Cardiac septum (tissue), 1 donor: ENCODE measurements around the gene FDX2. TPM values are rescaled to one million over a fixed set of nuclear protein-coding genes. Genes with fewer than 3 reads are reported as not detected.
"Not testable (repeated sequence)": the region's sequence is repeated elsewhere in the genome, so short reads cannot be mapped to it uniquely, and the experiment has no call there.

Experiments
- DNase-seq: peaks from one replicate; pipeline ENCODE4 v3.0.0-alpha.2; 2020; ENCODE audit warnings: low spot score
- intact Hi-C: fragments of 100-400 bp; cut with DNase I; formaldehyde crosslinking; loops from one replicate; pipeline ENCODE4 v1.14.0; 2022
- long read RNA-seq: library from polyadenylated mRNA; unstranded; transcript quantifications from one replicate; pipeline ENCODE4 v2.0.0, GENCODE V29; 2021
- total RNA-seq: library from RNA; stranded (reverse); fragmentation: NEBNext Ultra II Directional; extraction: Animal tissue kit (Norgen Biotek cat#: 25700); gene quantifications from one replicate; pipeline ENCODE4 v1.2.1, GENCODE V29; 2021
- donor health status: DM: no; HTN: no; CAD: no.

Gene FDX2
- 16.9 TPM for total RNA-seq
- long read RNA-seq, transcript FDX2-202 (5 exons, 1,012 nt): major isoform, 9 of 21 reads
- long read RNA-seq, partial matches to known transcripts: 10 of 21 reads
- long read RNA-seq, other reads (novel, unspliced or antisense): 0 of 21 reads

DNA sequence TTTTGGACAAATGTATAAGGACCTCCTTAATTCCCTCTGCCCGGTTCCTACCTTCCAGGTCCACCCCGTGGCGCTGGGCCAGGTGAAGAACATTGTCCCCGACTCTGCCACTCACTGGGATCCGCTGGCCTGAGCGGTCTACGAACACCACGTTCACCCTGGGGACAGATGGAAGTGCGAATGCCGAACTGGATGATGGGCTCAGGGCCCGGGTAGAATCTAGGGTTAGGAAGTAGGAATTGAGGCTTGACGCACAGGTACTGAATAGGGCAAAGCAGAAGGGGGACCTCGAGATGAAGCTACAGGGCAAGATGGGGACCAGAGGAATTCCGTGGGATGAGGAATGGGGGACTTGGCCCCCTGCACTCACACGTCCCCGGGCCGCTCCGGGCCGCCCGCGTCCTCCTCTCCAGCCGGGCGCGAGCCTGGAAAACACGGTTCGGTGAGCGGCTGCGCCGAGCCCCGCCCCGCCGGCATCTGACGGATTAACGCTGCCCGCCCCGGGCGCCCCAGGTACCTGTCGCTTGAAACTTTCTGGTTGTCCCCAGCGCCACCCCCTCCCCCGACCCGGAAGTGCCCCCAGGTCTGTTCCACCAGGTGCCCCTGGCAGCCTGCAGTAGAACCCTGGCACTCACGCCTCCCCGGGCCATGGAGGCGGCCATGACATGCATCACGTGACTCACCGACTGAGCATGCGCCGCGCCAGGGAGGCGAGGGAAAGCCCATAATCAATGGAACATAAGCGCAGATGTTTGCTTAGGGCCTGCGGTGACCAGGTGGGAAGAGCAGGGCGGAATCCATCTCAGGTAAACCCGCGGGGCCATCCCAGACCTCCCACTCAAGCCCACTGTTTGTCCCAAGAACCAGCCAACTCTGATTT, at the start of gene FDX2:
Gene FDX2, minus strand, starts transcription at position 681 of the 880 bp plus-strand sequence. Its CDS starts 19 bp downstream, at position 662.
- peak; percentile 94 for DNase-seq
- intact Hi-C loops: no loop called here

DNA sequence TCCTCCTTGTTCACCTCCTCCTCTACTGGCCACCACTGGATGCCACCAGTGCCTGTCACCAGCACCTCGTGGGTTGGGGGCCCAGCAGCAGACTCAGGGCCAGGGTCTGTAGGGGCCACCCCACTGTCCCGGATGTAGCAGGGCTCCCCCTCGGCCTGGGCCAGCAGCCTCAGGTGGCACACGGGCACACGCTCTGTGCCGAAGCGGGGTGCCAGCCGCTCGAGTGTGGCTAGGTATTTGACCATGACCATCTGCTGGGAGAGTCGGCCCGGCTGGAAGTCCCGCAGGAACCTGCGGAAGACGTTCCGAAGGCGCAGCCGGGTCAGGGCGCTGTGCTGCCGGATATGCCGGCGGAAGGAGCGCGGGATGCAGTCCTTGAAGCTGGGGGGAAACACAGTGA, 49.7 kb upstream of the FDX2 start:
- intact Hi-C loops: no loop called here
- DNase-seq: no peak

DNA sequence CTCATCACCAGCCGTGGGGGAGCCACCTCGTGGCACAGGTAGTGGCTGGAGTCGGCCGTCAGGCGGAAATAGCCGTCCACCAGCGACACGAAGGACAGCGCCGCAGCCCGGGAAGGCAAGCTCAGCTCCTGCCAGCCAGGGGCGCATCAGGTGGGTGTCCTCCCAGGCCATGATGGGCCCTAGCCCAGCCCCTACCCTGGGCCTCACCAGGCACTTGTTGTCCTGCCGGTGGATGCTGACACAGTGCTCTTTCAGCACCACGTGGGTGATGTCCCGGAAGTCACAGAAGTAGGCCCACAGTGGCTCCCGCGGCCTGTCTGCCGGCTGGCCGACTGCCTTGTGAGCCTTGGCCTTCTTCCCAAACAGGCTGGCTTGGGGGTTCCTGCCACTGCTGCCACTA, 48.8 kb upstream of the FDX2 start:
- no peak for DNase-seq
- intact Hi-C loops: no loop called here

DNA sequence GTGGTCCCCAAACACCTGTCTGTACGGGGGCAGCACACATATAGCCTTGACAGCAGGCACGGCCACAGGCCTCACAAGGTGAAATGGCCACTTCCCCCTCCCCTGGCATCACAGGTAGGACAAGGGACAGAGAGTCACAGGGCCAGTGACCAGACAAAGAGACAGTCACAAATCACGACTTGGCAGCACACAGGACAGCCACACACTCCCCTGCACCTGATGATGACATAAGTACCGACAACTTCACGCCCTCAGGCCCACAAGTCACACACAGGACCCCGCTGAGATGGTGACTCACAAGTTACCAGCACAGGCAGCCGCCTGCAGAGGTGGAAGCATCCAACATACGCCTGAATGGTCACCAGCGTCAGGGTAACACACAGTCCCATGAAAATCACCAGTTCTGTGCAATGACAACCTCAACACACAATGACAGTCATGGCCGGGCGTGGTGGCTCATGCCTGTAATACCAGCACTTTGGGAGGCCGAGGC, 48.0 kb upstream of the FDX2 start:
- intact Hi-C loops: no loop called here
- DNase-seq: no peak

DNA sequence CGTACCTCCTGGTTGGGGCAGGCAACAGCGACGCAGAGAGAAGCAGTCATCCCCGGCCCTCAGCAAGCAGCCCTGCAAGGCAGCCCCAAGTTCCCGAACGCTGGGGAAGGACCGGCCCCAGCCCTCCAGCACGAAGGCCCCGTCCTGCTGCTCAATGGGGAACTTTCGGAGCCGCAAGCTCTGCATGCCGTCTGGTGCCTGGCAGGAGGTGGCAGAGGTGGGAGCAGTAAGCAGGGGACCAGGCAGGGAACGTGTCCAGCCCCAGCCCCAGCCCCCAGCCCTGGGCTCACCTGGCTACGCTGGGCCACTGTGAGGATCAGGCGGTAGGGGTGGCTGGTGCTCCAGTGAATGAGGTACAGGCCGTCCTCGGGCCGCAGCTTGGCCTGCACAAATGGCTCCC, 46.4 kb upstream of the FDX2 start:
- intact Hi-C loops: no loop called here
- DNase-seq: no peak

DNA sequence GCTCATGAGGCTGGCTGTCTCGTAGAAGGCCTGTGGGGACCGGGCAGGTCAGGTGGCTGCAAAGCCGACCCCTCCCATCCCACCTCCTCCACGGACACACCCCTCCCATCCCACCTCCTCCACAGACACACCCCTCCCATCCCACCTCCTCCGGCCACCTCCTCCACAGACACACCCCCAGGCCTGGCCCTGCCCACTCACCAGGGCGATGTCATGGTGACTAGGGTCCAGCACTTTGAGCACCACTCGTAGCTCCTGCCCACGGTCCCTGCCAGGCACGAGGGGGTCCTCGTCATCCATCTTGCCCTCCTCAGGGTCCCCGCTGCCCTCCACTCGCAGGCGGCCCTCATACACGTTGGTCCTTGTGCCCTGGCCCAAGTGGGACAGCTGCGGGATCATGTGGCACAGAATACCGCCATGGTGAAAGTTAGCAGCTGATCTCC, 45.8 kb upstream of the FDX2 start:
- intact Hi-C loops: no loop called here

DNA sequence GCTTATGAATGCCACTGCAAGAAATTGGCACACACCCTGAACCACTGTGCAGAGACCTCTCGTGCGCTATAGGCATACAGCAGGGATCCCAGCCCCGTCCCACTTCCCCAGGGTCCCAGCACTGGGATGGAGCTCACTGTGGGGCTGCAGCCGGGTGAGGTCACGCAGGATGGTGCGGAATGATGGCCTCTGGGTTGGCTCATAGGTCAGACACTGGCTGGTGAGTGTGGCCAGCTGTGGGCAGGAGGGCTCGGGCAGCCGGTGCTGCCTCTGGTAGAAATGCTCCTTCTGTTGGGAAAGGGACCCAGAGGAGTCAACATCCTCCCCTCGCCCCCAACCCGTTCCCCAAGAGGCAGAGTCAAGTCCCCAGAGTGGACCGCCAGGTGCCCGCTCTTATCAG, 40.6 kb upstream of the FDX2 start:
- DNase-seq: no peak
- intact Hi-C loops: no loop called here

More for the DNA sequence above, 45.8 kb upstream of the FDX2 start:
- no peak for DNase-seq

DNA sequence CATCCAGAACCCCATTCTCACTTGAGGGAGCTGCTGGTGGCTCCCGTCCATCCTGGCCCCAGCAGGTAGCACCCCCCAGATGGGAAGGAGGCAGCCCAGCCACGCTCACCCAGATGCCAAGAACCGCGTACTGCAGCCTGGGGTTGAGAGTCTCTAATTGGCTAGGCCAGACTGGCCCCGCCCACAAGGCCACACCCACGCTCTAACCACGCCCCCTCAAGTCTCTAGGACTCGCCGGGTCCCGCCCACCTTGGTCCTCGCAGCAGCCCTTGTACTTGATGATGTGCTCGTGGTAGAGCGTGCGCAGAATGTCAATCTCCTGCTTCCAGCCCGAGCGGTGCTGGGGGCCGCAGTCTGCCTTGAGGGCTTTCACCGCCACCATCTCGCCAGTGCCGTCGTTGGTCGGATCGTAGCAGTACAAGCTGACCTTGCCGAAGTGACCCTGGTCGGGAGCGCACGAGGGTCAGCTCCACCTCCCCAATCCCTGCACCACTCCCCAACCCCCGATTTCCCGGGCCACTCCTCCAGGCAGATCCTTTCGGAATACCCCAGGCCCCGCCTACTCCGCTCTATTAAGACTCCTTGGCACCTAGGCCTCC, 38.1 kb upstream of the FDX2 start:
- intact Hi-C loops: no loop called here
- no peak for DNase-seq

DNA sequence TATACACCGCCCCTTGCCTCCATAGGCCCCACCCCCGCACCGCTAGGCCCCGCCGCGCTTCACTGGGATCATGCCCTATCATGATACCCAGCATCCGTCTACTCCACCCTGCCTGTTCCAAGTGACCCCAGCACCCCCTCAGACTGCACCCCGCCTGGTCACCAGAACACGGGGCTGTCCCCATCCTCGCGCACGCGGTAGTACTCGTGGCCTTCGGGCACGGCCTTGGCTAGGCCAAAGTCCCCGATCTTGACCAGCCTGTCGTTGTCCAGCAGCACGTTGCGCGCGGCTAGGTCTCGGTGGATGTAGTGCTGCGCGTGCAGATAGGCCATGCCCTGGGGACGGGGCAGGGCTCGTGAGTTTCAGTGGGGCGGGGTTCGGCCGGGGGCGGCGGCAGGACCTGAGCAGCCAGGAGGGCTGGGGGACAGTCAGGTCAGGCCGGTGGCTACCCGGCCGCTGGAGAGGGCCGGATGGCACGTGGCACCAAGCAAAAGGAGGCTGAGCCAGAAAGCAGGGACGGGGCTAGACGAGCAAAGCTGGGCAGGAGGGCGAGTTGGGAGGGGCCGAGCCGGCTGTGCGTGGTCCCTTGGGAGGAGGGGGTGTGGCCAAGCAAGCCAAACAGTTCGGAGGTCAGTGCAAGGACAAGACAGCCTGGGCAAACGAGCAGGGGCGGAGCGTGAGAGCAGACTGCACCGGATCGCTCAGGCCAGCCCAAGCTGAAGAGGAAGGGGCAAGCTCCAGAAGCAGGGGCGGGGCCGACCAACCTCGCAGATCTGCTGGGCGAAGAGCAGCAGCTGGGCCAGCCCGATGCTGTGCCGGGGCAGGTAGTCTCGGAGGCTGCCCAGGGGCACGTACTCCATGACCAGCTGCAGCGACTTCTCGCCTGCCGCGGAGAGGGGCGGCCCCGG, 37.2 kb upstream of the FDX2 start:
- intact Hi-C loops: no loop called here
- peak; percentile 85 for DNase-seq

DNA sequence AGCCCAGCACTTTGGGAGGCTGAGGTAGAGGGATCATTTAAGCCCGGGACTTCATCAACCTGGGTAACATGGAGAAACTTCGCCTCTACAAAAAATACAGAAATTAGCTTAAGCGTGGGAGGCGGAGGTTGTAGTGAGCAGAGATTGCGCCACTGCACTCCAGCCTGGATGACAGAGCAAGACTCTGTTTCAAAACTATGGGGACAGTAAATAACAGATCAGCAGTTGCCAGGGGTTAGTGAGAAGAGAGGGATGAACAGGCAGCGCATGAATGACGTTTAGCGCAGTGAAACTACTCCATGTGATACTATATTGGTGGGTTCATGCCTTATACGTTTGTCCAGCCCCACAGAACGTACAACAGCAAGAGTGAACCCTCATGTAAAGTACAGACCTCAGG, 30.7 kb upstream of the FDX2 start:
- intact Hi-C loops: no loop called here
- DNase-seq: no peak

DNA sequence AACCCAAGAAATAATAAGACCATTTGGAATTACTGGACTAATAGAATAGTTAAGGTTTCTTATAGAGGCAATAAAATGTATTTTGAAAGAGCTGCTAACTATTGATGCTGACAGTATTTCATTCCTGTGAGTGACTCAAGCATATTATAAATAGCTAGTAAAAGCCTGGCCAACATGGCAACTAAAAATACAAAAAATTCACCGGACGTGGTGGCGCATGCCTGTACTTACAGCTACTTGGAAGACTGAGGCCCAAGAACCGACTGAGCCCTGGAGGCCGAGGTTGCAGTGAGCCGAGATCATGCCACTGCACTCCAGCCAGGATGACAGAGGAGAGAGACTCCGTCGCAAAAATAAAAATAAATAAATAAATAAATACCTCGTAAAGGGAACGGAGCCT, 29.0 kb upstream of the FDX2 start:
- no peak for DNase-seq
- intact Hi-C loops: no loop called here

DNA sequence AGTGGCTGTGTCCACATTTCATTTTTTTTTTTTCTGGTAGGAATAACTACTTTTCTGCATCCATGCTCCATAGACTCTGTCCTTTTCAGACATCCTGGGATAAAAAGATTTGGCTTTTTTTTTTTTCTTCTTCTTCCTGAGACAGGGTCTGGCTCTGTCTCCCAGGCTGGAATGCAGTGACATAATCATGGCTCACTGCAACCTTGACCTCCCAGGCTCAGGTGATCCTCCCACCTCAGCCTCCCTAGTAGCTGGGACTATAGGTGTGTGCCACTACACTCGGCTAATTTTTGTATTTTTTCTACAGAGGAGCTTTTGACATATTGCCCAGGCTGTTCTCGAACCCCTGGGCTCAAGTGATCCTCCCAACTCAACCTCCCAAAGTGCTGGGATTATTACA, 27.7 kb upstream of the FDX2 start:
- DNase-seq: no peak
- intact Hi-C loops: no loop called here

DNA sequence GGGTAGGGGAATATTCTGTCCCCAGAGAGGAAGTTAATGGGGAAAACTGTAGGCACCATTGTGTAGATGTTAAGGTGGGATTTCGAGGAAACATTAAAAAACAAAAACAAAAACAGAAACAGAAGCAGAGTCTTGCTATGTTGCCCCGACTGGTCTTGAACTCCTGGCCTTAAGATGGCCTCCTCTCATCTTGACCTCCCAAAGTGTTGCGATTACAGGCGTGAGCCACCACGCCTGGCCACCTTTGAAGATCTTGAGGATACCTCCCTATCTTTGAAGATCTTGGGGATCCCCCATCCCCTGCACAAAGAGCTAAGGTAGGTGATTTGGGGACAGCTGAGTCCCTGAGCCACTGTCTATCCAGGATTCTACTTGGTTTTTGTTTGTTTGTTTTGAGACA, 24.2 kb upstream of the FDX2 start:
- DNase-seq: no peak
- intact Hi-C loops: no loop called here

DNA sequence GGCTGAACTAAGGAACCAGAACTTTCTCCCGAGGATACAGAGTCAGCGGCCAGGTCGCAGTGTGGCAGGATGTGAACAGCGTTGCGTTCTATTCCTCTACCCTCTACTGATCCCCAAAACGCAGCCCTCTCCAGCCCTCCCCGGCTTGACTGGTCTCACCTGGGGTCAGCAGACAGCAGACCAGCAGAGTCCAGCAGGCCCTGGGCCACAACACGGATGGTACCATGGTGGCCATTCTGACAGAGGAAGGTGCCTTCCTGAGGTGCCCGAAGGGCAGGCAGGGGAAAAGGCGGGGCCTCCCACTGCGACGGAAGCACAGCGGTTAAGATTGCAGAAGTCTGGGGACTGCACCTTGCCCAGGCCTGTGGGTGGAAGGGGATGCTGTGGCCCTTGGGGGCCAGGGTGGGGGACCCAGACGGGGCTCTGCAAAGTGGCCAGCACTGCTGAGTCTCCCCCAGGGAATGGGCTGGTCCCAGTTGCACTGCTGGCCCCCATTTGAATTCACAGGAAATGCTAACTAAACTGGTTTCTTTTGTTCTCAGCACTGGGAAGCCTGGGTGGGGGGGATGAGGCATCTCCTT, 23.7 kb upstream of the FDX2 start, which contains the start of gene ICAM3:
Gene ICAM3, minus strand, starts transcription at position 245 of the 581 bp plus-strand sequence. Its CDS starts 10 bp downstream, at position 235.
- peak; percentile 90 for DNase-seq
- intact Hi-C loops: no loop called here

DNA sequence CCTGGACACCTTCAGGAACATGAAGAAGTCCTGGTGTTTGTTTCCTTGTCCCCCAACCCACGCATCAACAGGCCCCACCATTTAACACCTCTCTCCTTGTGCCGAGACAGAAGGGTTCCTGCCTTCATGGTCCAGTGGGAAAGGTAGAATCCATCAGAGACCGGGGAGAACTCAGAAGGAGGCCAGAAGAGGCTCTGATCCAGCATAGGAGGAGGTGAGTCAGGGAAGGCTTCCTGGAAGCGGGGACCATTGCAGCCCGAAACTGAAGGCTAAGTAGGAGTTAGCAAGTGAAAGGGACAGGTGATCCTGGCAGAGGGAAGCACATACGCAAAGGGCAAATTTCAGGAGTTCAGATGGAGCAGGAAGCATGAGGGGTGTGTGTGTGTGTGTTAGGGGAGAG, 23.1 kb upstream of the FDX2 start:
- intact Hi-C loops: no loop called here
- no peak for DNase-seq

DNA sequence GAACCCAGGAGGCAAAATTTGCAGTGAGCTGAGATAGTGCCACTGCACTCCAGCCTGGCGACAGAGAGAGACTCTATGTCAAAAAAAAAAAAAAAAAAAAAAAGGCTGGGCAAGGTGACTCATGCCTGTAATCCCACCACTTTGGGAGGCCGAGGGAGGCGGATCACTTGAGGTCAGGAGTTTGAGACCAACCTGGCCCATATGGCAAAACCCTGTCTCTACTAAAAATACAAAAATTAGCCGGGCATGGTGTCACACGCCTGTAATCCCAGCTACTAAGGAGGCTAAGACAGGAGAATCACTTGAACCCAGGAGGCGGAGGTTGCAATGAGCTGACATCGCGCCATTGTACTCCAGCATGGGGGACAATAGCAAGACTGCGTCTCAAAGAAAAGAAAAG, 20.9 kb upstream of the FDX2 start:
- intact Hi-C loops, DNase-seq: not testable (repeated sequence)

DNA sequence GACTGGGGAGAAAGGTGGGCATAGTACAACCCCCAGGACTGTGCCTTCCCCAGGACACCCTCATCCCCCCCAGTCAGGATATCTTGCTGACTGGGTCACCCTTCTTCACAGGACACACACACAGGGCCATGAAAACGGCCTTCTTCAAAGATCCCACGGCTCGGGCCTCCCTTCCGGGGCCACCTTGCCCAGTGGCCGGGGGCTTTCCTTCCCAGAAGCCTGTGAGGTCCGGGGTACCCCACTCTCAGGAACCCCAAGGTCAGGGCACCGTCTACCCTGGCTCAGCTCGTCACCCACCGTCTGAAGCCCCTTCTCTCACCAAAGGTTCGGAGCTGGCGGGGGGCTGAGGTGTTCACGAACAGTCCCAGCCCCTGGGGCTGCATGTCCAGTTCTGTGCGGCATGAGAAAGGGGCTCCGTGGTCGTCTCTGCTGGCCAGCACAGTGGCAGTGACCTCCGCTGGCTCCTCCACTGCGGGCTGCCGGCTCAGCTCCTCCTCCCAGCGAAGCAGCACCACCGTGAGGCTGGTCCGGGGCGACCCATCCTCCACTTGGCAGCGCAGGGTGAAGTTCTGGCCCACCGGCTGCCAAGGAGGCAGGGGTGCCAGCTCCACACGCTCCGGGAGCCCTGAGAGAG, 19.7 kb upstream of the FDX2 start:
- no peak for DNase-seq
- intact Hi-C loops: loop anchor here (2.0 kb wide), 1 partner anchor 45 kb away; the partner anchor contains the start of gene TYK2

DNA sequence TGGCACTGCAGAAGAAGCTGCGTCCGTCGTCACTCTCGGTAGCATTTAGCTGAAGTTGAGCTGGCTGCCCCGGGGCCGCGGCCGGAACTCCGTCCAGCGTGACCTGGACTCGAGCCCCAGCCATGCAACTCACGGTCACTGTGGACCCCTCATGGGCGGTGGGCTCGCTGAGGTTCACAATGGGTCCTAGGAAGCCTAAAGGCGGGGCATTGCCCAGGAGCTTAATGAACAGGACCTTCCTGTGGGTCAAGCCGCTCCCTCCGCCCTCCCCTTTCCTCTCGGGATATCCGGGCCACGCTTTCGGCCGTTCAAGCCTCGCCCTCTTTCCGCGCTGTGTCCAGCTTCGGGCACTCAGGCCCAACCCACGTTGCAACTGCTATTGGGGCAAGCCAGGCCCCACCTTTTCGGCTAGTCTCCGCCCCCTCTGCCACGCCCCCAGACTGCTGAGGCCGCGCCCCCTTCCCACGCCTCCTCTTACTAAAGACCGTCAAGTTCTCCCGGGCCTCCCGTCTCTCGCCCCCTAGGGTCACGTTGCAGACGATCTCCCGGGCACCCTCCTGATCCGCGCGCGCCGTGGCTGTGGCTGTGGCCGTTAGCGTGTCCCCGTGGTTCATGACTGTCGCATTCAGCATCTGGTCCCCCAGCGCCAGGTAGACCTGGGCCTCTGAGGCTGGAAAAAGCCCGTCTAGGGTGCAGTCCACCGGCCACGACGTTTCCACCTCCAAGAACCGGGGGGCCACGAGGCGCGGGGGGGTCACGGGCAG, 19.0 kb upstream of the FDX2 start:
- DNase-seq: peak; percentile 96
- intact Hi-C loops: loop anchor here (2.0 to 5.0 kb wide), 2 partner anchors 46 to 62 kb away; partner anchors contain the start of genes ICAM1 and TYK2
